Astrocyte of the cerebellum (primary cell): ENCODE measurements around the gene UACA.
"Not testable (repeated sequence)": the region's sequence is repeated elsewhere in the genome, so short reads cannot be mapped to it uniquely, and the experiment has no call there.

Source experiments
- DNase-seq: peaks from one replicate; pipeline ENCODE4 v3.0.0-alpha.2; 2011; ENCODE audit warnings: low read depth
- H3K4me3 ChIP-seq: 2 replicates; pipeline ENCODE4 v1.5.1; 2011; ENCODE audit warnings: mild to moderate bottlenecking, low read depth, low read length, moderate library complexity
- in situ Hi-C: cut with HindIII; loops from 2 replicates; pipeline ENCODE4 v1.10.0; 2017; ENCODE audit warnings: low sequenced_read_pairs
- TF ChIP-seq, protein P1 (sequence below): IDR thresholded peaks from 2 replicates; pipeline ENCODE4 v1.5.1; 2012; ENCODE audit warnings: low read length, low read depth, moderate library complexity, mild to moderate bottlenecking; ENCODE audit errors: missing control alignments

The UACA gene

DNA sequence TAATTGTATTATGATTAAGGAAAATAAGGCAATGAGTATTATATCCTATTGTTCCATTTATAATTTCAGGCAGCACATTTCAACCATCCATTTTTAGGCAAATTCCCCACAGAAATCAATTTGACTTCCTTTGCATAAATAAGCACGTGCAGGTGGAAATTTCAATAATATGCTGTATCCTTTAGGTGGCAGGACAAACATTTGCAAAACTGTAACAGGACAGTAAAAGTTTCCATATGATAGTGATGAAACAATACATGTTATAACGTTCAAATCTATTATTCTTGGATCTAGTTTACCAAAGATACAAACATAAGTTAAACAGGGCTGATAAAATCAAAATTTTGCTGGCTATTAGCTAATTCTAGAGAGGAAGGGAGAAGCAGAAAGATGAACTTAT is 8.5 kb downstream of the UACA start:
- TF ChIP-seq, protein P1, sequence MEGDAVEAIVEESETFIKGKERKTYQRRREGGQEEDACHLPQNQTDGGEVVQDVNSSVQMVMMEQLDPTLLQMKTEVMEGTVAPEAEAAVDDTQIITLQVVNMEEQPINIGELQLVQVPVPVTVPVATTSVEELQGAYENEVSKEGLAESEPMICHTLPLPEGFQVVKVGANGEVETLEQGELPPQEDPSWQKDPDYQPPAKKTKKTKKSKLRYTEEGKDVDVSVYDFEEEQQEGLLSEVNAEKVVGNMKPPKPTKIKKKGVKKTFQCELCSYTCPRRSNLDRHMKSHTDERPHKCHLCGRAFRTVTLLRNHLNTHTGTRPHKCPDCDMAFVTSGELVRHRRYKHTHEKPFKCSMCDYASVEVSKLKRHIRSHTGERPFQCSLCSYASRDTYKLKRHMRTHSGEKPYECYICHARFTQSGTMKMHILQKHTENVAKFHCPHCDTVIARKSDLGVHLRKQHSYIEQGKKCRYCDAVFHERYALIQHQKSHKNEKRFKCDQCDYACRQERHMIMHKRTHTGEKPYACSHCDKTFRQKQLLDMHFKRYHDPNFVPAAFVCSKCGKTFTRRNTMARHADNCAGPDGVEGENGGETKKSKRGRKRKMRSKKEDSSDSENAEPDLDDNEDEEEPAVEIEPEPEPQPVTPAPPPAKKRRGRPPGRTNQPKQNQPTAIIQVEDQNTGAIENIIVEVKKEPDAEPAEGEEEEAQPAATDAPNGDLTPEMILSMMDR: no peak
- DNase-seq: no peak
- H3K4me3 ChIP-seq: no peak overlapping the region
- in situ Hi-C loops: no loop called here

DNA sequence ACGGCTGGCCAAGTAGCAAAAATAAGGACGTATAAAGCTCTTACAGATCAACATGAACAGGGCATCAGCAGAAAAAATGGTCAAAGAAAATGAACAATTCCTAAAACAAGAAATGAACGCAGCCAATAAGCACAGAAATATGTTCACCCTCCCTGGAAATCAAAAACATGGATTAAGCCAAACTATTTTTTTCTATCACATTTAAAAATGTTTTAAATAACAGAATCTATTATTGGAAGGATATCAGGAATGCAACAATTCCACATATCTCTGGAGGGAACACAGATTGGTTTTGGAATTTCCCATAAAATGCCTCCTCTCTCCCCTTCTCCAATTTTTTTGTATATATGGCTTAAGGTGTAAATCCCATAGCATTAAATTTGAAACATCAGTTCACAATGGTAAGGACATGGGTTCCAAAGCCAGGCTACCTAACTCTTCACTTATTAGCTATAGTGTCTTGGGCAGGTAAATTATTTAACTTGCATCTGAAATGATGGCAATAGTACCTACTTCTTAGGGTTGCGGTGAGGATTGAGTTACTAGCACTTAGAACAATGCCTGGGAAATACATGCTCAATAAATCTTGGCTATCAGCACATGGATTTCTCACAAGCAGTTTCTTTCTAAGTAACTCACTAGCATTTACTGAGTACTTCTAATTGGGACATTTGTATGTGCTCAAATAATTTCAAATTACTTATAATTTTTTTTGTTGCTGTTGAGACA is 10.1 kb downstream of the UACA start:
- no peak for DNase-seq
- H3K4me3 ChIP-seq: no peak overlapping the region
- in situ Hi-C loops: no loop called here
- TF ChIP-seq, protein P1: no peak

DNA sequence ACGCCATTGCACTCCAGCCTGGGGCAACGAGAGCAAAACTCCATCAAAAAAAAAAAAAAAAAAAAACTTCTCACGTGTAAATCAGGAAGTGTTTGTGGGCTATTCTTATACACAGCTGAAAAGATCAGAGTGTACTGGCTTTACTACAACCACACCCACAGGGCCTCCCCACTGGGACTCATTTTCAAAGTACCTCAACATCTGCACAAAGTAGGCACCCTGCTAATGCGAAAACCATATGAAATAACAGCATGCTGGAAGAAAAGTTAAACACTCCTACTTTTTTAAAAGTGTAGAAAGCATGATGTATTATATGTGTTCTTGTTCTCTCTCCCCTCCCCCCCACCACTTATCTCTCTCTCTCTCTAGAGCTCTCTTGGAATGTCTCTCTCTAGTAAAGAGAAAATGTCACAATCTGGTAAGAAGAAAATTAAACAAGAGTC is 11.1 kb downstream of the UACA start:
- TF ChIP-seq, protein P1: no peak
- H3K4me3 ChIP-seq: no peak overlapping the region
- in situ Hi-C loops: no loop called here
- no peak for DNase-seq

DNA sequence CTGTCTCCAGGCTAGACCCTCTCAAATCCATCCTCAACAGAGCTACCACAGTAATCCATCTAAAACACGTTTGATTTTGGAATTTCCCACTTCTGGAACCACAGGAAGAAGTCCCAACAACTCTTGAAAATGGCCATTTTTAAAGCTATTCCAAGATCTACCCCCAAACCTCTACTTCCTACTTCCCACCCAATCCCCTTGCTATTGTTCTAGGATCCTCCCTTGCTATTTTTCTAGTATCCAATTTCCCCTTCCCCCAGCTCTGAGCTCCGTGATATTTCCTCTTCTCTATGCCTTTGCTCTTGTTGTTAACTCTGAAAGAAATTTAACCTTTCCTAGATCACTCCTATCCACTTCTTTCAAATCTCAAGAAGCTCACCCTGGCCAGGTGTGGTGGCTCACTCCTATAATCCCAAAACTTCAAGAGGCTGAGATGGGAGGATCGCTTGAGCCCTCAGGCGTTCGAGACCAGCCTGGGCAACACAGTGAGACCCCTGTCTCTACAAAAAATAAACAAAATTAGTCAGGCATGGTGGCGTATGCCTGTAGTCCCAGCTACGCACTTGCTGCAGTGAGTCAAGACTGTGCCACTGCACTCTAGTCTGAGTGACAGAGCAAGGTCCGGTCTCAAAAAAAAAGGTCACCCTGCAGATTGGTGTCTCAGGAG is 13.0 kb downstream of the UACA start:
- no peak for DNase-seq
- H3K4me3 ChIP-seq: no peak overlapping the region
- TF ChIP-seq, protein P1: no peak
- in situ Hi-C loops: no loop called here

DNA sequence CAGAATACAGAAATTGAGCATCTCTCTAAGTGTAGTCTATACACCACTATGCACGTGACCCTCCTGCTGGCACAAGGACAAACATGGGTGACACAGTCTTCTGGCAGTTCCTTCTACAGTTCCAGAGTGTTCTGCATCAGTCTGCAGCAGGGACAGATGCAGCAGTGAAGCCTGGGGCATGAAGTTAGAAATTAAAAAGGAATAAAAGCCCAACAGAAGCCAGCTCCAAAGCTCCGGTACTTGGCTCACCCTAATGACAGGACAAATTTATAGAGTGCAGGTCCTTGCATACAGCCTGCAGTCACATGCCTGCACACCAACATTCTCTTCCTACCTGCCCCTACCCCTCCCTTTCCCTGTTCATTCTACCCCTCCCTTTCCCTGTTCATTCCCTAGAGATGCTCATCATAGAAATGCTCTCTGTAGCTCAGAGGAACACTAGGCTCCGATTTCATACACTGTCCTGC is 15.0 kb downstream of the UACA start:
- H3K4me3 ChIP-seq: no peak overlapping the region
- DNase-seq: no peak
- TF ChIP-seq, protein P1: no peak
- in situ Hi-C loops: no loop called here

DNA sequence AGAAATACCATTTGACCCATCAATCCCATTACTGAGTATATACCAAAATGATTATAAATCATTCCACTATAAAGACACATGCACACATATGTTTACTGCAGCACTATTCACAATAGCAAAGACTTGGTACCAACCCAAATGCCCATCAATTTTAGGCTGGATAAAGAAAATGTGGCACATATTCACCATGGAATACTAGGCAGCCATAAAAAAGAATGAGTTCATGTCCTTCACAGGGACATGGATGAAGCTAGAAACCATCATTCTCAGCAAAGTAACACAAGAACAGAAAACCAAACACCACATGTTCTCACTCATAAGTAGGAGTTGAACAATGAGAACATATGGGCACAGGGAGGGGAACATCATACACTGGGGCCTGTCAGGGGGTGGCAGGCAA is 16.8 kb downstream of the UACA start:
- in situ Hi-C loops, H3K4me3 ChIP-seq, DNase-seq: not testable (repeated sequence)

DNA sequence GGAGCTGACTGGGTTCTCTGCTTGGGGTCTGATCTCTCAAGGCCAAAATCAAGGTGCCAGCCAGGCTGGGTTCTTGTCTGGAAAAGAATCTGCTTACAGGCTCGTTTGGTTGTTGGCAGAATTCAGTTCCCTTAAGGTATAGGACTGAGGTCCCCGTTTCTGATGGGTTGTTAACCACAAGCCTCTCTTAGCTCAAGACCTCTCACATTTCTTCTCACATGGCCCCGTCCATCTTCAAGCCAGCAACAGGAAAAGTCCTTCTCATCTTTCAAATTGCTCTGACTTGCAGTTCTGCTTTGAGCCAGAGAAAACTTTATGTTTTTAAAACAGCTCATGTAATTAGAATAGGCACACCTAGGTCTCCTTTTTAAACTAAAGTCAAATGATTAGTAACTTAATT is 20.4 kb downstream of the UACA start:
- TF ChIP-seq, protein P1: no peak
- DNase-seq: no peak
- H3K4me3 ChIP-seq: no peak overlapping the region
- in situ Hi-C loops: no loop called here
